AG10803 (cell line): ENCODE data around the gene CRTAC1.
A peak's percentile ranks its signal among the peaks of the same experiment; 100 is the strongest.

ENCODE experiments used
- DNase-seq: peaks from one replicate; pipeline ENCODE4 v3.0.0; 2010; ENCODE audit warnings: low read depth
- H3K4me3 ChIP-seq: 2 replicates; pipeline ENCODE4 v1.5.1; 2011; ENCODE audit warnings: mild to moderate bottlenecking, low read length, control low read depth
- TF ChIP-seq, protein P1 (sequence below): conservative IDR thresholded peaks from 2 replicates; pipeline ENCODE4 v1.5.1; 2011; ENCODE audit warnings: mild to moderate bottlenecking, low read length, control low read depth, inconsistent platforms

Gene CRTAC1

DNA sequence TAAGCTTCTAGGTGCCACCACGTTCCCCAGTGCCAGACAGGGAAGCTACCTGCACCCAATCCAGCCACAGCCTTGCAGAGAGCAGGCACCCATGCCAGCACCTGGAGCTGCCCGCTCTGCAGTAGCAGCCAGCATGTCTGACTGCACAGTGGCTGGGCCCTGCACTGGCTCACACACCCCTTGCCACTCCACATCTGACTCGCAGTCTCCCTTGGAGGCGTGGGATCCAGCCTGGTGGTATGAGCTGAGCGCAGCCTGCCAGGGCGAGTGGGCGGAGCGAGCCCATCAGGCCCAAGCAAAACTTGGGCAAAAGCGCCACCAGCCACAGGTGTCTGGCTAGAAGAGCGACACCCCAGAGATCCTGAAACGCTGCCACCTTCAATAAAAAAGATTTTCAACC lies 30.1 kb downstream of the CRTAC1 start:
- H3K4me3 ChIP-seq = no peak overlapping the region

DNA sequence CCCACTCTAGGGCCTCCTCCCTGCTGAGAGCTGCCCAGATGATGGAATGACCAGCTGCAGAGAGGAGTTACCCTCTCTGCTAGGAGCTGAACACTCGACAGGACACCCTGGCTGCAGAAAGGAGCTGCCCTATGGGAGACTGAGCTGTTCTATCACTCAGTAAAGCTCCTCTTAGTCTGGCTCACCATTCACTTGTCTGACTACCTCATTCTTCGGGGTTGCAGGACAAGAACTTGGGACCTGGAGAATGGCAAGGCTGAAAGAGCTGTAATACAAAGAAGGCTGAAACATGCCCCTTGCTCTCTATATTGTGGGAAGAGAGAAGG lies 30.5 kb downstream of the CRTAC1 start:
- H3K4me3 ChIP-seq = no peak overlapping the region
- TF ChIP-seq, protein P1, sequence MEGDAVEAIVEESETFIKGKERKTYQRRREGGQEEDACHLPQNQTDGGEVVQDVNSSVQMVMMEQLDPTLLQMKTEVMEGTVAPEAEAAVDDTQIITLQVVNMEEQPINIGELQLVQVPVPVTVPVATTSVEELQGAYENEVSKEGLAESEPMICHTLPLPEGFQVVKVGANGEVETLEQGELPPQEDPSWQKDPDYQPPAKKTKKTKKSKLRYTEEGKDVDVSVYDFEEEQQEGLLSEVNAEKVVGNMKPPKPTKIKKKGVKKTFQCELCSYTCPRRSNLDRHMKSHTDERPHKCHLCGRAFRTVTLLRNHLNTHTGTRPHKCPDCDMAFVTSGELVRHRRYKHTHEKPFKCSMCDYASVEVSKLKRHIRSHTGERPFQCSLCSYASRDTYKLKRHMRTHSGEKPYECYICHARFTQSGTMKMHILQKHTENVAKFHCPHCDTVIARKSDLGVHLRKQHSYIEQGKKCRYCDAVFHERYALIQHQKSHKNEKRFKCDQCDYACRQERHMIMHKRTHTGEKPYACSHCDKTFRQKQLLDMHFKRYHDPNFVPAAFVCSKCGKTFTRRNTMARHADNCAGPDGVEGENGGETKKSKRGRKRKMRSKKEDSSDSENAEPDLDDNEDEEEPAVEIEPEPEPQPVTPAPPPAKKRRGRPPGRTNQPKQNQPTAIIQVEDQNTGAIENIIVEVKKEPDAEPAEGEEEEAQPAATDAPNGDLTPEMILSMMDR = no peak
- no peak for DNase-seq

More for the DNA sequence above, 30.1 kb downstream of the CRTAC1 start:
- TF ChIP-seq, protein P1 = no peak
- DNase-seq = no peak

DNA sequence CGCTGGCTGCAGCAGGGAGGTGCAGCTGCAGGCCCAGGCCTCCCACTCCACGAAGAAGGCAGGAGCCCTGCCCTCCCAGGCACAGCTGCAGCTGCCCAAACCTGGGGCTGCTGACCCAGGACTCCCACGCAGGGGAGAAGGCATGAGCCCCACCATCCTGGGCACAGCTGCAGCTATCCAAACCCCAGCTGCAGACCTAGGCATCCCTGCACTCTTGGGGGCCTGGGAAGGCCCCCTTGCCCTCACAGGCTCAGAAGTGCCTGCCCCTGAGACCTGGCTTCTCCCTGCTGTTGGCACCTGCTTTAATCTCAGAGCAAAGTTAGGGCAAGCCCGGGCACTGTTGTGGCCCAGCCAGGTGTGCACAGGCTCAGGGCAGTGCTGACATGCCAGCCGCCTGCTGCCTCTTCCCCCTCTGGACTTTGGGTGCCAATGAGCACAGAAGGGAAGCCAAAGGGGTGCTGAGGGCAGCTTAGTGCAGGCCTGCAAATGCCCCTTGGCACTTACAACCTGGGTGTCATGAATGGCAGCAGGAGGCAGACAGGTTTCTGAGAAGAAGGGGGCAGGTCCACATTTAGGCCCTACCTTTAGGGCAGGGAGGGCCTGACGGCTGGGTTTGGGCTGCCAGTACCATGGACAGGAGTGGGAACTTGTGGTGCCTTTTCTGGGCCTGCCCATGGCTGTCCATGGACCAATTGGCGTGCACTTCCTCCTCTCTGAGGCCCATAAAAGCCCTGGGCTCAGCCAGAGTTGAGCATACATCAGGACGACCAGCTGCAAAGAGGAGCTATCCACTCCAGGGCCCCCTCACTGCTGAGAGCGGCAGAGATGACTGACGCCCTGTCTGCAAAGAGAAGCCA lies 31.1 kb downstream of the CRTAC1 start:
- no peak overlapping the region for H3K4me3 ChIP-seq
- DNase-seq = no peak
- TF ChIP-seq, protein P1 = no peak

DNA sequence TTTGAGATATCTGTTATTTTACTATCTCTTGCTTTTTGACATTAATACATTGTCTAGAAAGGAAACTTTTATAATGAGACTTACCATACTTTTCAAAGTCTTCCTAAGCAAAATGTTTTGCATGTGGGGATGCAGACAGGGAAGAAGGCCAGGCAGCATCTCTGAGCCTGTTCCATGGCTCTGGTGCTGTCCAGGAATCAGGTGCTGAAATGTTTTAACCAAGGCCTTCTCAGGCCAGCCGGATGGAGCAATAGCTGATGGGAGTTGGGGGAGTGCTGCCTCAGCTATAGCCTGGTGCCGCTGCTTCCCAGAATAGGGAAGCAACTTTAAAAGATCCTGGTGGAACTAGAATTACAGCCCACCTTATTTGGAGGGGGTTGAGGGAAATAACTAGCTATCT lies 38.5 kb downstream of the CRTAC1 start:
- peak; percentile 1 for DNase-seq
- H3K4me3 ChIP-seq = no peak overlapping the region
- TF ChIP-seq, protein P1 = no peak

DNA sequence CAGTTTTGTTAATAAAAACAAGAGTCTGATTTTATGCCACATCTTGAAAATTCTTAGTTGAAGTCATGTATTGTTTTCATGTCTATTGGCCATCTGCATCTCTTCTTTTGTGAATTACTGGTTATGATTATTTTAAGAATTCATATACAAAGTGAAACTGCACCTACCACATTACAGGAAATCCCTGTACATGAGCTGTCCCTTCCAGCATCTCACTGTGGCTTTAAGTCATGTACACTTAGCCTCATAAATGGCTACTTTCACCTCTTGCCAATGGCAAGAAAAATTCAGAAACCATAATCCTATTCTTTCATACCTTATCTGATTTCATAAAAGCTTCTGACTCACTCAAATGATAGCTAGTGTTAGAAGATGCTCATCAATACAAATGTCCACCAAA lies 48.6 kb downstream of the CRTAC1 start:
- TF ChIP-seq, protein P1 = no peak

DNA sequence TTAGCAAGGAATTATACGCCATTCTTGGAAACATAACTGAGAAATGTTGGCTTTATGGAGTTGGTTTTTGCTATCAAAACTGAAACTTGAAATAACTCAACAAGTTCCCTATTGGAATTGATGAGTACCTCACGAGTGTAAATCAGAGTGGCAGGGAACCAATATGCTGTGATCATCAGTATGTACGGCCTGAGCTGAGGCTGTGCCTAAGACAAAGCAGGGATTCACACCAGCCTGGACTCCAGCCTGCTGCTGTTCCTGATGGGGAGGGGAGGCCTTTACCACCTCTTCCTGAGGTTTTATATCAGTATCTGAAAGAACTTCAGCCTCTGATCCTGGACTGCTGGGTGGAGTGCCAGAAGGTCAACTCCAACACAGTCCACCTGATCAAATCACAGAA lies 52.7 kb downstream of the CRTAC1 start:
- no peak for DNase-seq
- no peak overlapping the region for H3K4me3 ChIP-seq
- TF ChIP-seq, protein P1 = no peak

More for the DNA sequence above, 48.6 kb downstream of the CRTAC1 start:
- H3K4me3 ChIP-seq = no peak overlapping the region
- no peak for DNase-seq

DNA sequence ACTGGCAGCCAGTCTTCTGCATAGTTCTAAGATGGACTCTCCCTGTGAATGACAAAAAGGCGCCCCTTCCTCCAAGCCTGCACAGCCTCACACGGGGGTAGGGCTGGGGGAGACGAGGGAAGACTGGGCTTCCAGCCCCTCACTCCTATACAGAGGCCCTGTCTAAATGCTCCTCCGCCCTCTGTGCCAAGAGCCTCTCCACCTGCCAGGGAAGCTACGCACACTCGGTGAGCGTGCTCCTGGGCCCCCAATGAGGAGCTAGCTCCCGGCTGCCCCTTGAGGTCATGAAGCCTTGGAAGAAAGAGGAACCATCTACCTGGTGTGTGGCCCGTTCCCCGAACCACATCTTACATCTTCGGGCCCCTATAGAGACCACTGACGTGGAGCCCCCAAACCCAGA lies 54.8 kb downstream of the CRTAC1 start:
- no peak overlapping the region for H3K4me3 ChIP-seq
- TF ChIP-seq, protein P1 = no peak
- no peak for DNase-seq
